Neutrophil (primary cell): ENCODE data around the gene ZNF441.
A peak's percentile ranks its signal among the peaks of the same experiment; 100 is the strongest.

ENCODE experiments used
- H3K27ac ChIP-seq: fragments of 200-600 bp; sonication (generic); 2 replicates; pipeline ENCODE4 v1.5.1; 2016; ENCODE audit warnings: mild to moderate bottlenecking, moderate library complexity
- H3K27me3 ChIP-seq: fragments of 200-600 bp; sonication (generic); 2 replicates; pipeline ENCODE4 v1.6.0; 2016; ENCODE audit warnings: mild to moderate bottlenecking
- H3K36me3 ChIP-seq: fragments of 200-600 bp; sonication (generic); 2 replicates; pipeline ENCODE4 v1.5.1; 2017
- H3K4me1 ChIP-seq, 2 experiments: fragments of 200-600 bp in 1 of 2; sonication (generic) in 1 of 2; 1 replicate in 1 of 2; 2 replicates in 1 of 2; pipeline versions ENCODE4 v1.5.1 to v1.6.1; 2013 to 2016; ENCODE audit warnings: low read depth in 1 of 2, low read length in 1 of 2, mild to moderate bottlenecking in 1 of 2, moderate library complexity in 1 of 2; ENCODE audit not compliant: control insufficient read depth in 1 of 2, insufficient read depth in 1 of 2
- H3K4me3 ChIP-seq, 2 experiments: fragments of 200-600 bp in 1 of 2; sonication (generic) in 1 of 2; 1 replicate in 1 of 2; 2 replicates in 1 of 2; pipeline ENCODE4 v1.5.1; 2013 to 2016; ENCODE audit warnings: low read depth in 1 of 2, low read length in 1 of 2, mild to moderate bottlenecking in 1 of 2, moderate library complexity in 1 of 2
- H3K9me3 ChIP-seq: fragments of 200-600 bp; sonication (generic); 2 replicates; pipeline ENCODE4 v1.5.1; 2016
- CTCF ChIP-seq: fragments of 200-600 bp; sonication (generic); IDR thresholded peaks from 2 replicates; pipeline ENCODE4 v1.5.1; 2016; ENCODE audit warnings: antibody characterized with exemption

The ZNF441 gene

GRCh38 chr19:11797491-11797890 is 30.7 kb downstream of the ZNF441 start:
- no peaks in the 10 kb centered on the region for H3K36me3 ChIP-seq

GRCh38 chr19:11798391-11799330 is 31.9 kb downstream of the ZNF441 start, which contains the start of gene ZNF491:
ZNF491 (plus strand) TSS chr19:11798523; CDS start chr19:11805954, 7,431 bp downstream.
- Histone ChIP-seq H3K27ac (peak within 1 kb of the TSS; percentile 43), H3K9me3 (no peaks in the 10 kb centered on the region), H3K27me3 (peaks cover 14% of the 10 kb centered on the region), H3K36me3 (no peaks in the 10 kb centered on the region), H3K4me3 (peak within 1 kb of the TSS; percentile 60 to 71), H3K4me1 (peaks cover 17 to 23% of the 10 kb centered on the region in 2 experiments)
- TF ChIP-seq CTCF = no peak

More at GRCh38 chr19:11797491-11797890, 30.7 kb downstream of the ZNF441 start:
- H3K4me3 ChIP-seq = peak overlapping the region in 1 of 2 experiments; percentile 71
- H3K9me3 ChIP-seq = no peaks in the 10 kb centered on the region
- no peak overlapping the region for H3K27ac ChIP-seq
- peak; percentile 72 for TF ChIP-seq CTCF
- H3K4me1 ChIP-seq = peaks cover 17 to 23% of the 10 kb centered on the region in 2 experiments
- peaks cover 14% of the 10 kb centered on the region for H3K27me3 ChIP-seq

GRCh38 chr19:11806354-11807098 is 39.7 kb downstream of the ZNF441 start:
- Histone ChIP-seq H3K9me3 (peaks cover 22% of the 10 kb centered on the region), H3K36me3 (no peaks in the 10 kb centered on the region)

GRCh38 chr19:11807099-11807380 is 40.2 kb downstream of the ZNF441 start:
- no peaks in the 10 kb centered on the region for H3K4me1 ChIP-seq
- TF ChIP-seq CTCF = no peak
- H3K36me3 ChIP-seq = no peaks in the 10 kb centered on the region
- no peaks in the 10 kb centered on the region for H3K27me3 ChIP-seq
- peaks cover 22% of the 10 kb centered on the region for H3K9me3 ChIP-seq
- no peak overlapping the region for H3K4me3 ChIP-seq
- H3K27ac ChIP-seq = no peak overlapping the region

More at GRCh38 chr19:11806354-11807098, 39.7 kb downstream of the ZNF441 start:
- Histone ChIP-seq H3K27ac (no peak overlapping the region), H3K27me3 (no peaks in the 10 kb centered on the region), H3K4me1 (no peaks in the 10 kb centered on the region), H3K4me3 (no peak overlapping the region)
- no peak for TF ChIP-seq CTCF

- TF ChIP-seq CTCF = no peak
- peak overlapping the region; percentile 77 for H3K27ac ChIP-seq
- H3K4me3 ChIP-seq = peak overlapping the region; percentile 79
- no peaks in the 10 kb centered on the region for H3K9me3 ChIP-seq
- H3K27me3 ChIP-seq = no peaks in the 10 kb centered on the region
- H3K4me1 ChIP-seq = peaks cover 10 to 12% of the 10 kb centered on the region in 2 experiments
- no peaks in the 10 kb centered on the region for H3K36me3 ChIP-seq
Measured at GRCh38 chr19:11813703-11814028, 46.9 kb downstream of the ZNF441 start.
